MM.1S (cell line): ENCODE measurements around the gene FBXO34.

Source experiments
- DNase-seq: peaks from one replicate; pipeline ENCODE4 v3.0.0-alpha.2; 2015
- H2AFZ ChIP-seq: fragments of 300-600 bp; sonication (generic); 2 replicates; pipeline ENCODE4 v1.6.0; 2016; ENCODE audit warnings: antibody characterized with exemption, low read length
- H3F3A ChIP-seq: fragments of 300-600 bp; sonication (generic); 2 replicates; pipeline ENCODE4 v1.6.1; 2016; ENCODE audit warnings: mild to moderate bottlenecking, antibody characterized with exemption, low read length, moderate library complexity, mixed read lengths; ENCODE audit not compliant: insufficient read depth
- H3K27ac ChIP-seq: fragments of 300-600 bp; sonication (generic); 2 replicates; pipeline ENCODE4 v1.5.1; 2016; ENCODE audit warnings: mild to moderate bottlenecking, low read length
- H3K27me3 ChIP-seq: fragments of 300-600 bp; sonication (generic); replicated peaks from 2 replicates; pipeline ENCODE4 v1.6.0; 2016; ENCODE audit warnings: low read length; ENCODE audit not compliant: insufficient read depth
- H3K36me3 ChIP-seq: fragments of 300-600 bp; sonication (generic); replicated peaks from 2 replicates; pipeline ENCODE4 v1.6.1; 2016; ENCODE audit warnings: mild to moderate bottlenecking, low read length, mixed read lengths; ENCODE audit not compliant: insufficient read depth
- H3K4me1 ChIP-seq: fragments of 300-600 bp; sonication (generic); 2 replicates; pipeline ENCODE4 v1.6.1; 2016; ENCODE audit warnings: low read length, mixed read lengths
- H3K4me2 ChIP-seq: fragments of 300-600 bp; sonication (generic); 2 replicates; pipeline ENCODE4 v1.6.0; 2016; ENCODE audit warnings: low read depth, low read length
- H3K4me3 ChIP-seq: fragments of 300-600 bp; sonication (generic); 2 replicates; pipeline ENCODE4 v1.5.1; 2016; ENCODE audit warnings: low read length, mixed read lengths
- H3K79me2 ChIP-seq: fragments of 300-600 bp; sonication (generic); 2 replicates; pipeline ENCODE4 v1.6.1; 2016; ENCODE audit warnings: mixed run types, low read length, mixed read lengths
- H3K9ac ChIP-seq: fragments of 300-600 bp; sonication (generic); 2 replicates; pipeline ENCODE4 v1.6.1; 2016; ENCODE audit warnings: low read length, mixed read lengths
- H3K9me2 ChIP-seq: fragments of 300-600 bp; sonication (generic); replicated peaks from 2 replicates; pipeline ENCODE4 v1.6.1; 2016; ENCODE audit warnings: mild to moderate bottlenecking, low read length, mixed read lengths; ENCODE audit not compliant: insufficient read depth
- H3K9me3 ChIP-seq: fragments of 300-600 bp; sonication (generic); replicated peaks from 2 replicates; pipeline ENCODE4 v1.6.1; 2016; ENCODE audit warnings: mild to moderate bottlenecking, low read length, mixed read lengths; ENCODE audit not compliant: insufficient read depth
- H4K20me1 ChIP-seq: fragments of 300-600 bp; sonication (generic); 2 replicates; pipeline ENCODE4 v1.6.1; 2016; ENCODE audit warnings: mild to moderate bottlenecking, low read length, moderate library complexity, mixed read lengths; ENCODE audit not compliant: insufficient read depth
- EZH2 ChIP-seq: fragments of 300-600 bp; sonication (generic); optimal IDR thresholded peaks from 2 replicates; pipeline ENCODE3; 2017; ENCODE audit warnings: low read depth, mild to moderate bottlenecking, antibody characterized with exemption, low read length, mixed read lengths
- EZH2phosphoT487 ChIP-seq: fragments of 300-600 bp; sonication (generic); IDR thresholded peaks from 2 replicates; pipeline ENCODE4 v1.6.1; 2018; ENCODE audit warnings: antibody characterized with exemption, low read length
- TF ChIP-seq, protein P1 (sequence below): fragments of 300-600 bp; sonication (generic); IDR thresholded peaks from 2 replicates; pipeline ENCODE4 v1.5.1; 2016; ENCODE audit warnings: antibody characterized with exemption, low read length, mixed read lengths

FBXO34 gene

DNA sequence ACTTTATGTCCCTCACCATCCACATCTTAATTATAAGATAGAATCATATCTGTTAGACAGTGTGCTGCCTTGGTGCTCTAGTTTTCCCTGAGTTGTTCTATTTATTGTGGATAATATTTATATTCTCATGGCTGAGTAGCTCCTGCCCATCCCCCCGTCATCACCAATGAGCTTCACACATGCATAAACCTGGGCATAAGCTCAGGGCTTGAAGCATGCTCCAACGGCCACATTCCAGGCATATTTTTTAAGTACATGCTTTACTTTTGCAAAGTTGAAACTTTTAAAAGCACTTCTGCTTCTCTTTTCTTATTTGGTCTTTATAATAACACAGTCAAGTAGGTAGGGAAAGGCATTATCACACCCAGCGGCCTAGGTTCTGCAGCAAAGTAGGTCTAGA is 3.4 kb upstream of the FBXO34 start:
- Histone ChIP-seq H3K36me3 (no peaks in the 10 kb centered on the region), H3K79me2 (peaks cover 12% of the 10 kb centered on the region), H3K9ac (no peak overlapping the region), H3K4me2 (no peak overlapping the region), H3K9me3 (no peaks in the 10 kb centered on the region), H3K27me3 (no peaks in the 10 kb centered on the region), H3K4me1 (no peaks in the 10 kb centered on the region), H3K27ac (no peak overlapping the region), H3F3A (no peaks in the 10 kb centered on the region), H2AFZ (no peak overlapping the region), H3K9me2 (no peaks in the 10 kb centered on the region), H4K20me1 (no peaks in the 10 kb centered on the region), H3K4me3 (no peak overlapping the region)
- TF ChIP-seq EZH2, result no peak
- TF ChIP-seq, protein P1, sequence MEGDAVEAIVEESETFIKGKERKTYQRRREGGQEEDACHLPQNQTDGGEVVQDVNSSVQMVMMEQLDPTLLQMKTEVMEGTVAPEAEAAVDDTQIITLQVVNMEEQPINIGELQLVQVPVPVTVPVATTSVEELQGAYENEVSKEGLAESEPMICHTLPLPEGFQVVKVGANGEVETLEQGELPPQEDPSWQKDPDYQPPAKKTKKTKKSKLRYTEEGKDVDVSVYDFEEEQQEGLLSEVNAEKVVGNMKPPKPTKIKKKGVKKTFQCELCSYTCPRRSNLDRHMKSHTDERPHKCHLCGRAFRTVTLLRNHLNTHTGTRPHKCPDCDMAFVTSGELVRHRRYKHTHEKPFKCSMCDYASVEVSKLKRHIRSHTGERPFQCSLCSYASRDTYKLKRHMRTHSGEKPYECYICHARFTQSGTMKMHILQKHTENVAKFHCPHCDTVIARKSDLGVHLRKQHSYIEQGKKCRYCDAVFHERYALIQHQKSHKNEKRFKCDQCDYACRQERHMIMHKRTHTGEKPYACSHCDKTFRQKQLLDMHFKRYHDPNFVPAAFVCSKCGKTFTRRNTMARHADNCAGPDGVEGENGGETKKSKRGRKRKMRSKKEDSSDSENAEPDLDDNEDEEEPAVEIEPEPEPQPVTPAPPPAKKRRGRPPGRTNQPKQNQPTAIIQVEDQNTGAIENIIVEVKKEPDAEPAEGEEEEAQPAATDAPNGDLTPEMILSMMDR, result no peak
- TF ChIP-seq EZH2phosphoT487, result no peak
- DNase-seq, result no peak

DNA sequence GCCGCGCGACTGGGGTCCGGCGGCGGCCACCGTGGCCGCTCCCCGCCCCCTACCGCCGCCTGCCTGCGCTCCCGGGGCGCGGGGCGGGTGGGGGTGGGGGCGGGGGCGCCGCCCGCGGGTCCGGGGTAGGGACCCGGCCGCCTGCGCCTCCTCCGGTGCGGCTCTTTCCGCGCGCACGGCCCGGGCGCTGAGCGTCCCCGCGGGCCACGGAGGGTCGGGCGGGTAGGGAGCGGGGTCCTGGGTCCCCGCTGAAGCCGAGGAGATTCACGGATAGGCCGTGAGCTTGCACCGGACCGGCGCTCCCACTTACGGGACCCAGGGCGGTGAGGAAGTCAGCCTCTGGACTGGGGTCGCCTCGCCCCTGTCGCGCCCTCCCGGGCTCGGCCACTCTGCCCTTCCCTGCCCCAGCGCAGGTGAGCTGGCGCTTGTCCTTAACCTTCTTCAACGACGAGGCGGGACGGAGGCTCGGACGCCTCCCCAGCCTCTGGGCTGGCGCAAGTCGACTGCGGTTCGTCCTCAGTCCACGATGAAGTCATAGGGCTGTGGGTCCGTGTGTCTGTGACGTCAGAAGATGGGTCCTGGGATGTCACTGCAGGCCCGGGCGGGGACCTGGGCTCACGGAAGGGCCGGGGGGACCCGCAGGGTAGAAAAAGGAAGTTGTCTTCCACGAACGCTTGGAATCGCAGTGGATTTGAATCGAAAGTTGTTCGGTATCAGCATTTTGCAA is 514 bp downstream of the FBXO34 start:
- 0 out of 2 replicates have a peak overlapping the region, but pooled peaks have one; percentile 19 for H2AFZ ChIP-seq
- peak overlapping the region; percentile 89 for H3K9ac ChIP-seq
- peaks cover 5% of the 10 kb centered on the region; the same call in 1 of the 2 replicates for H3K4me1 ChIP-seq
- no peaks in the 10 kb centered on the region for H3K9me3 ChIP-seq
- peak; percentile 65 for DNase-seq
- TF ChIP-seq EZH2phosphoT487, result no peak
- TF ChIP-seq, protein P1, result no peak
- TF ChIP-seq EZH2, result no peak
- peak overlapping the region; percentile 55 for H3K4me2 ChIP-seq
- no peaks in the 10 kb centered on the region for H3K36me3 ChIP-seq
- H3K27me3 ChIP-seq, result no peaks in the 10 kb centered on the region
- no peaks in the 10 kb centered on the region for H4K20me1 ChIP-seq
- peak overlapping the region; percentile 63 for H3K27ac ChIP-seq
- H3K9me2 ChIP-seq, result no peaks in the 10 kb centered on the region
- no peaks in the 10 kb centered on the region for H3F3A ChIP-seq
- peaks cover 47% of the 10 kb centered on the region for H3K79me2 ChIP-seq
- peak overlapping the region; percentile 87 for H3K4me3 ChIP-seq

DNA sequence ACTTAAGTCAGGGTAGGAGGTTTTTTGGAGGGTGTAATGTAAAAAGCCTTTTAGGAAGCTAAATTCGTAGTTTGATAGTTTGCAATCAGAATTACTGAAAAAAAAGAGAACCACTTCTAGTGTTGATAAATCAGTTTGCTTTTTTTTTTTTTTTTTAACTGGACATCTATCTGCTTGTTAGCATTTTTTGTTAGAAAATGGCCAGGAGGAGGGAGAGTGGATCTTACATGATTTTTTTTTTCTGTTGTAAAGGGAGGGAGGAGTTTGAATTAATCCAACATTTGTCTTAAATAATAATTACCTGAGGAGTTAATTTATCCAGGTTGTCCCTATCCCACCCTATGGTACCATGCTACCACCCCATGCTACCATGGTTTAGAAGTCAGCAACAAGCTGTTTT is 1.2 kb downstream of the FBXO34 start:
- Histone ChIP-seq H3K36me3 (no peaks in the 10 kb centered on the region), H3K9me2 (no peaks in the 10 kb centered on the region), H3K9ac (peak overlapping the region; percentile 89; the same call in 1 of the 2 replicates), H3K79me2 (peaks cover 53% of the 10 kb centered on the region), H4K20me1 (no peaks in the 10 kb centered on the region), H3K27me3 (no peaks in the 10 kb centered on the region), H3F3A (0 out of 2 replicates have a peak, but pooled peaks cover 2% of the 10 kb centered on the region), H3K4me3 (peak overlapping the region; percentile 87), H3K27ac (peak overlapping the region; percentile 63; the same call in 1 of the 2 replicates), H3K4me1 (peaks cover 5% of the 10 kb centered on the region; the same call in 1 of the 2 replicates), H3K9me3 (no peaks in the 10 kb centered on the region), H3K4me2 (peak overlapping the region; percentile 55), H2AFZ (no peak overlapping the region)
- no peak for DNase-seq
- TF ChIP-seq EZH2phosphoT487, result no peak
- no peak for TF ChIP-seq EZH2
- TF ChIP-seq, protein P1, result no peak
